ENCODE data around the gene TTC19.

DNA sequence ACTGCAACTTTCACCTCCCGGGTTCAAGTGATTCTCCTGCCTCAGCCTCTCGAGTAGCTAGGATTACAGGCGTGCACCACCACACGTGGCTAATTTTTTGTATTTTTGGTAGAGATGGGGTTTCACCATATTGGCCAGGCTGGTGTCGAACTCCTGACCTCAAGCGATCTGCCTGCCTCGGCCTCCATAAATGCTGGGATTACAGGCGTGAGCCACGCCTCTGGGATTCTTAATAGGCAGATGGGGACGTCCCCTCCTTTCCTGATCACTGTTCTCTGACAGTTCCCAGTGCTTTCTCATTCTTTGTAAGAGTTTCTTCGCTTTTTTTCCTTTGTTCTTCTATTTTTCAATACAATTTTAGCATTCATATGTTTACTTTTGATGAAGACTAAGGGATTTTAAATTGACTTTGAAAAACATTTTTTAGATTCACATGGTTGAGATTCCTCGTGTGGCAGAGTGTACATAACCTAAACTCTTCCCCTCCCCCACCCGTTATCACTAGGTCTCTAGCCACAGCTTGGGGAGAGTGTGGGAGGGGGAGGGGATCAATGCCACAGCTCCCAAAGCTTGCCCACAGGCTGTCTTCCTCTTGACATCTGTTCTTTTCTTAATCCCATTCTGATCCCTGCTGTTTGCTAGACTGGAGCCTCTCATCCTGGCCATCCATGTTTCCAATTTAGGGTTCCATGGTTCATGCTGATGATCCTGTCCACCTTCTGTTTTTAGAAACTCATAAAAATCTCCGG is 43.7 kb upstream of the TTC19 start:
- TF ChIP-seq, protein P1, sequence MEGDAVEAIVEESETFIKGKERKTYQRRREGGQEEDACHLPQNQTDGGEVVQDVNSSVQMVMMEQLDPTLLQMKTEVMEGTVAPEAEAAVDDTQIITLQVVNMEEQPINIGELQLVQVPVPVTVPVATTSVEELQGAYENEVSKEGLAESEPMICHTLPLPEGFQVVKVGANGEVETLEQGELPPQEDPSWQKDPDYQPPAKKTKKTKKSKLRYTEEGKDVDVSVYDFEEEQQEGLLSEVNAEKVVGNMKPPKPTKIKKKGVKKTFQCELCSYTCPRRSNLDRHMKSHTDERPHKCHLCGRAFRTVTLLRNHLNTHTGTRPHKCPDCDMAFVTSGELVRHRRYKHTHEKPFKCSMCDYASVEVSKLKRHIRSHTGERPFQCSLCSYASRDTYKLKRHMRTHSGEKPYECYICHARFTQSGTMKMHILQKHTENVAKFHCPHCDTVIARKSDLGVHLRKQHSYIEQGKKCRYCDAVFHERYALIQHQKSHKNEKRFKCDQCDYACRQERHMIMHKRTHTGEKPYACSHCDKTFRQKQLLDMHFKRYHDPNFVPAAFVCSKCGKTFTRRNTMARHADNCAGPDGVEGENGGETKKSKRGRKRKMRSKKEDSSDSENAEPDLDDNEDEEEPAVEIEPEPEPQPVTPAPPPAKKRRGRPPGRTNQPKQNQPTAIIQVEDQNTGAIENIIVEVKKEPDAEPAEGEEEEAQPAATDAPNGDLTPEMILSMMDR (conservative IDR thresholded peaks at IDR 0.05; ENCODE audit: low read length): no peak
- TF ChIP-seq EZH2phosphoT487 (IDR thresholded peaks at IDR 0.05; ENCODE audit: borderline replicate concordance): no peak

All from Loucy (cell line).